OCI-LY3 (cell line): ENCODE measurements around the gene CATSPERZ.

Experiments used
- EZH2phosphoT487 ChIP-seq: fragments of 200-600 bp; shearing (Covaris generic); IDR thresholded peaks from 2 replicates; pipeline ENCODE4 v1.6.1; 2018; ENCODE audit warnings: antibody characterized with exemption, mixed run types, low read depth
- TF ChIP-seq, protein P1 (sequence below): fragments of 200-600, 300-600 bp; sonication (generic); IDR thresholded peaks from 2 replicates; pipeline ENCODE4 v1.5.1; 2014; ENCODE audit warnings: antibody characterized with exemption, low read length, low read depth

- TF ChIP-seq, protein P1, sequence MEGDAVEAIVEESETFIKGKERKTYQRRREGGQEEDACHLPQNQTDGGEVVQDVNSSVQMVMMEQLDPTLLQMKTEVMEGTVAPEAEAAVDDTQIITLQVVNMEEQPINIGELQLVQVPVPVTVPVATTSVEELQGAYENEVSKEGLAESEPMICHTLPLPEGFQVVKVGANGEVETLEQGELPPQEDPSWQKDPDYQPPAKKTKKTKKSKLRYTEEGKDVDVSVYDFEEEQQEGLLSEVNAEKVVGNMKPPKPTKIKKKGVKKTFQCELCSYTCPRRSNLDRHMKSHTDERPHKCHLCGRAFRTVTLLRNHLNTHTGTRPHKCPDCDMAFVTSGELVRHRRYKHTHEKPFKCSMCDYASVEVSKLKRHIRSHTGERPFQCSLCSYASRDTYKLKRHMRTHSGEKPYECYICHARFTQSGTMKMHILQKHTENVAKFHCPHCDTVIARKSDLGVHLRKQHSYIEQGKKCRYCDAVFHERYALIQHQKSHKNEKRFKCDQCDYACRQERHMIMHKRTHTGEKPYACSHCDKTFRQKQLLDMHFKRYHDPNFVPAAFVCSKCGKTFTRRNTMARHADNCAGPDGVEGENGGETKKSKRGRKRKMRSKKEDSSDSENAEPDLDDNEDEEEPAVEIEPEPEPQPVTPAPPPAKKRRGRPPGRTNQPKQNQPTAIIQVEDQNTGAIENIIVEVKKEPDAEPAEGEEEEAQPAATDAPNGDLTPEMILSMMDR = no peak
- no peak for TF ChIP-seq EZH2phosphoT487
Observed at GRCh38 chr11:64292460-64293254, 7.5 kb upstream of the CATSPERZ start.
